Mucosa of descending colon (tissue), 3 donors: Measurements from ENCODE around the gene TRIM65. TPM values are rescaled to one million over a fixed set of nuclear protein-coding genes. Genes with fewer than 3 reads are reported as not detected.
A peak's percentile ranks its signal among the peaks of the same experiment; 100 is the strongest.

ENCODE experiments used
- ATAC-seq: fragments of 200-7000 bp; cut with Tn5 transposase; one replicate; pipeline ENCODE4 v1.9.1; 2020; ENCODE audit warnings: mild to moderate bottlenecking, moderate library complexity
- DNase-seq, 3 donors: peaks; one replicate each; pipeline ENCODE4 v3.0.0-alpha.2; 2020
- H3K36me3 ChIP-seq: fragments of 200-600 bp; one replicate; pipeline ENCODE4 v1.8.0; 2021; ENCODE audit warnings: low read depth, mild to moderate bottlenecking
- H3K4me1 ChIP-seq: fragments of 200-600 bp; one replicate; pipeline ENCODE4 v1.8.0; 2021; ENCODE audit warnings: low read depth, mild to moderate bottlenecking
- H3K4me3 ChIP-seq: fragments of 200-600 bp; one replicate; pipeline ENCODE4 v1.8.0; 2021; ENCODE audit warnings: mild to moderate bottlenecking
- H3K9me3 ChIP-seq: fragments of 200-600 bp; one replicate; pipeline ENCODE4 v1.8.0; 2021; ENCODE audit warnings: mild to moderate bottlenecking
- CTCF ChIP-seq: fragments of 200-600 bp; IDR thresholded peaks from one replicate; pipeline ENCODE4 v1.8.0; 2022; ENCODE audit warnings: antibody characterized with exemption, mild to moderate bottlenecking
- intact Hi-C, 2 donors: fragments of 100-400 bp; cut with DNase I in 1 of 2; cut with micrococcal nuclease in 1 of 2; formaldehyde crosslinking; loops; one replicate each; pipeline versions ENCODE4 v1.11.0 to v1.11.1; 2022; cut with DNase I, micrococcal nuclease
- total RNA-seq, 3 donors: library from RNA; stranded (reverse); fragmentation: NEBNext Ultra II Directional in 2 of 3; extraction: Animal tissue kit (Norgen Biotek cat#: 25700) in 2 of 3; gene quantifications; one replicate each; pipeline versions ENCODE4 v1.2.1 to v1.2.4, GENCODE V29; 2021 to 2023
- donor health status: DM: no; HTN: no; CAD: no; lungs with moderate emphysema.
- donor health status: DM: no; HTN: no; CAD: no.
- donor health status: DM: no; HTN: yes; CAD: no.

The TRIM65 gene
- total RNA-seq, 3 donors from 2014 or later: 13.7 to 23.8 (median 15.4) TPM

GRCh38 chr17:75922173-75922961 is 25.6 kb upstream of the TRIM65 start:
- no peak for TF ChIP-seq CTCF
- Histone ChIP-seq H3K9me3 (no peaks in the 10 kb centered on the region), H3K4me1 (no peaks in the 10 kb centered on the region), H3K4me3 (no peak overlapping the region), H3K36me3 (no peaks in the 10 kb centered on the region)
- peak in 1 of 3 donors; percentile 19 for DNase-seq
- intact Hi-C loops: no loop called here
- no peak for ATAC-seq

- Histone ChIP-seq H3K36me3 (no peaks in the 10 kb centered on the region), H3K9me3 (no peaks in the 10 kb centered on the region), H3K4me3 (no peak overlapping the region), H3K4me1 (no peaks in the 10 kb centered on the region)
- peak in 2 of 3 donors; percentile 16 to 28 for DNase-seq
- TF ChIP-seq CTCF: no peak
- intact Hi-C loops: no loop called here
- ATAC-seq: no peak
Observed at GRCh38 chr17:75921596-75921995, 24.8 kb upstream of the TRIM65 start.

GRCh38 chr17:75920045-75920560 is 23.4 kb upstream of the TRIM65 start:
- intact Hi-C loops: no loop called here
- no peak for TF ChIP-seq CTCF
- ATAC-seq (no peak), DNase-seq (no peak)
- Histone ChIP-seq H3K4me3 (no peak overlapping the region), H3K9me3 (no peaks in the 10 kb centered on the region), H3K4me1 (no peaks in the 10 kb centered on the region), H3K36me3 (no peaks in the 10 kb centered on the region)

GRCh38 chr17:75919611-75920010 is 22.9 kb upstream of the TRIM65 start:
- TF ChIP-seq CTCF: no peak
- intact Hi-C loops: no loop called here
- DNase-seq (no peak), ATAC-seq (no peak)
- no peaks in the 10 kb centered on the region for H3K4me1 ChIP-seq
- no peak overlapping the region for H3K4me3 ChIP-seq
- no peaks in the 10 kb centered on the region for H3K9me3 ChIP-seq
- no peaks in the 10 kb centered on the region for H3K36me3 ChIP-seq

- Histone ChIP-seq H3K4me1 (no peaks in the 10 kb centered on the region), H3K36me3 (no peaks in the 10 kb centered on the region), H3K4me3 (no peak overlapping the region), H3K9me3 (no peaks in the 10 kb centered on the region)
- DNase-seq (no peak), ATAC-seq (no peak)
- no peak for TF ChIP-seq CTCF
- intact Hi-C loops: no loop called here
Observed at GRCh38 chr17:75917917-75918445, 21.2 kb upstream of the TRIM65 start.
